HG02759 (cell line): ENCODE results near the gene PRKN.

Experiments
- ATAC-seq: cut with Tn5 transposase; IDR thresholded peaks from one replicate; pipeline ENCODE4 v1.9.1; 2021; ENCODE audit warnings: mild to moderate bottlenecking, moderate library complexity; ENCODE audit not compliant: unreplicated experiment

The PRKN gene

DNA sequence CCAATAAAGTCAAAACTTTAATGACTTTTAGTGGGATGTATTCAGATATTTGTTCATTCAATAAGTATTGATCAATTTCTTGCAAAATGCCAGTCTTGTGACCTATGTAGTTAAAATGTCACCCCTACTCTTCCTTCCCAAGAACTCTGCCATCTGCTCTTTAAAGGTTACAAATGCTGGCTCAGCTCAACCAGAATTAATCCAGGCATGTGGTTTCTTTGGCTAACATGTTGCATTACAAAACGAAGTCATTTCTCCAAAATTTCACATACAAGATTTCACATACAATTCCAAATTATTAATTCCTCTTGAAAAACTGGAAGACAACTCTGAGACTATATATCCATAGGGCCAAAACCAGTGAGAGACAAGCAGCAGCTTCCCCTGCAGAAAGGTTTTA is 395.7 kb downstream of the PRKN start:
- no peak for ATAC-seq

DNA sequence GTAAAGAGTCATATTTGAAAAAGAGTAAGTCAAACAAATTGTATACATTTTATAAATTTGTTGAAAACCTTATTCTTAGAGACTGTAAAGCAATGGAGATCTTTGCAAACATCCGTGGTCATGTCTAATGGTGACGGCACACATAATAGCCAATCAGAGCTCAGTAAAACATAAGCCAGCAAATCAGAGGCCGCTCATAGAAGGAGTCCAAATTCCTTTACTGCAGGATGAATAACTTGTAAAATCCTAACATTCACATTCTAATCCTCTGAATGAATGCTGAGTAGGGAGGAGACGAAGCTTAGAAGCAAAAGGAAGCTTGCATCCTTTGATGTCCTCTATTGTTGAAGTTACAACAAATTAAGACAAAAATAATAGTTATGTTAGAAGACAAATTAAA is 401.7 kb downstream of the PRKN start:
- no peak for ATAC-seq

DNA sequence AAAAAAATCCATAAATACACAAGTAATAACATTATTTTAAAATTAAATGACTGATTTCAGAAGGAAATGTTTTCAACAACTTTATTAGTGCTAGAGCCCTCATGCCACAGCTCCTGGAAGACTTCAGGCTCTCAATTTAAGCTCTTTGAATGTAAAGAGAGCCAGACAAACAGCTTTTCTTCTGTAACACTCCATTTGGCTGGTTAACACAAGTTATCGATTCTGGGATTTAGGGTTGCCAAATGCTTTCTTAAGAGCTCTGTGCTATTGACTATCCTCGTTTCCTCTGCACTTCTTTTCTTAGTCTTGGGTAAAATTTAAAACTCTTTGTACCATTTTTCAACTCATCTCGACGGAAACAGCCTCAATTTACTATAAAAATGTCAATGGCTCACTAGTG is 402.5 kb downstream of the PRKN start:
- ATAC-seq = no peak

DNA sequence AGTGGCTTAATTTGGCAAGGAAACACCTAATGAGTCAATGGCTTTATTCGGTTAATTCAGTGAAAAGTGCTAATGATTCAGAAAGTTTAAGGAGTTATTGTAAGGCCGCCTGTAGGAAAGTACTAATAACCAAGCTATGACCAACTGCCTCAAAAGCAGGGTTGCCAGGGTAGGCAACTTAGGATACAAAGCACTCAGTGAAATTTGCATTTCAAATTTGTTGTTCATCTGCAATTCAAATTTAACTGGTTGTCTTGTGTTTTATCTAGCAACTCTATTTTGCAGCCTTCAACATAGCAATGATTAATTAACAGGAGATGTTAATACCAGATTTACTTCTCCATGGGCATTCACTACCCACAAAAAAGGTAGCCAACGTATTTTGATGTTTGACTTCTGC is 412.3 kb downstream of the PRKN start:
- ATAC-seq = no peak

DNA sequence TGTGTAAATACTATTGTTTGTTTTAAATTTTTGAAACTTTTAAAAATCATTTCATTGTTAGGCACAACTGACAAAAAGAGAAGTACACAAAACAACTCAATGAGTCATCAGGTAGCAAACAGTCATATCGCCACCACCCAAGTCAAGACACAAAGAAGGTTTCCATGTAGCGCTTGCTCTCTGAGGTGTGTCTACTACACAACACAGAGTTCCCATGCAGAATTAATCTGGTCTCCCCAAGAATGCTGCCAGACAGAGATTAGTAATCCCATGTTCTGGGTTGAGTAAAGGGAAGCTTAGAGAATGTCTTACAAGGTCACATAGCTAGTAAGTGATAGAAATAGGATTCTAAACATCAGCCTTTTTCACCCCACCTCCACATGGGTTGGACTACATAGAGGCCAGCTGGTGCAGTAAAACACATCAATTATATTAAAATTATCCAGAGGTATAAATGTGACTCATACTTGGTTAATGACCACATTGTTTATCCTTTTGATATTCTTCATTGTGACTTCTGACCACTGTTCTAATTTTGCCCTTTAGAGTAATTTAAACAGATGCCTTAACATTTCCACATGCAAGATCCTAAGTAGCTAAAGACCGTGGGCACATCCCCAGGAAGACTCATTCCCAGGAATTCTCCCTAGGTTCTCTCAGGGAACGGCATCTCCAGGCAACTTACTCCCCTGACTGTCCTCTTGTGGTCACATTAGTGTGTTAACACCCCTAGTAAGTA is 413.5 kb downstream of the PRKN start:
- ATAC-seq = no peak

DNA sequence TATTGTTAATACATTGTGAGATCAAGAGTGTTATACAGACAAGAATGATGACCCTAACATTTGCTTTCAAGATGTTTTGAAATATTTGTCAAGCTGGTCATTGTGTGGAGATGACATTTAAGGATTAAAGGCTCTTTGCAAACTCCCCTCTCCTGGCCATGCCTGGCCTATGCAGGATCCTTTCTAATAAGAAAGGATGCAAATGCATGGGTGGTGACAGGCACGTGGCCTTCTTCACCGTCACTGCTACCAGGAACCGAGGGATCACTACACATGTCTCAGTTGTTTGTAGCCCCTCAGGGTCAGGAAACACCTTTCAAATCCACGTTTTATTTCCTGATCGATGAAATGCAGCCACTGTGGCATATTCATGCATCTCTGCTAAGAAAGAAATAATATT is 419.7 kb downstream of the PRKN start:
- ATAC-seq = no peak

DNA sequence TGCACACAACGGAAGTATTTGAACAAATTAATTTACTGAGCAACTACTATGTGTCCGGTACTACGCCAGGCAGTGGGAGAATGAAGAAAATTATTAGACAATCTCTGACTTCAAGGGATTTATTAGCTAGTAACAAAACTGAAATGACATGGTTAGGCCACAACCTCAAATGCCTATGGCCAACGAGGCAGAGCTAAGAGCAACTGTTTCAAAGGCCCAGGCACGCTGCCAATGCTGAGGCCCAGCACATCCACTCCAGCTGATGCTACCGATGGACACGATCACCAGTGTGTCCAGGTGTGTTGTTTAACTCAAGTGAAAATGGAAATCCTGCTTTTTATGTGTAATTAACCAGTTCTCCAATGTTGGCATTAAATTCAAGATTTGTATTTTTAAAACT is 420.9 kb downstream of the PRKN start:
- no peak for ATAC-seq

DNA sequence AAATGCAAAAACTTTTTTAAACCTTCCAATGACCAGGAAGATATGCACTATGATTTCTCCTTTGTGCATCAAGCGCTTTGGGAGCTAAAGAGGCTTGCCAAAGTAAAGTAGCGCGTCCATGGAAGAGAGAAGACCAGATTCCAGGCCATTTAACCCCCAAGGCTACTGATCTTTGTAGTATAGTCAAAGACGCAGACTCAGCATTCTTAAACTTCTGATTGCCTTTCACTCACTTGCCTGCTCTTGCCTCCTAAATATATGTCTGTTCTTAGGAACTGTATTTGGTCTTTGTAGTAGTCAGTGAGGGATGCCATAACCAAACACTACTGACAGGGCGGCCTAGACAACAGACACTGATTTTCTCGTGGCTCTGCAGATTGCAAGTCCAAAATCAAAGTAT is 426.4 kb downstream of the PRKN start:
- no peak for ATAC-seq

DNA sequence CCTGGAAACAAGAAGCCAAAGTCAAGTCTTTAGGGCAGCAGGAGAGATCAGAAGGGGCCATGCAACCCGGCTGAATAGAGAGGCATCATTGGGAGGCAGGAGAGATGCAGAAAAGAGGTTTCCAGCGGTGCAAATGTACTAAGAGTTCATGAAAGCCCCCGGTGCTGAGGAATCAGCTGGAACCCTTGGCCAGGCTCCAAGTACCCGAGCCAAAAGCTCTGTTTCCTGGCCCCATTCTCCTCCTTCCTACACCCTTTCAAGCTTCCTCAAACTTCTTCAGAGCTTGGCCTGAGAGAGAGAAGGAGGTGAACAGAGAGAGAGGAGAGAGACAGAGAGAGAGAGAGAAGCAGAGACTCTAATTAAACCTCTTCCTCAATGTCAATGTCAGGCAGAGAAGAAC is 433.5 kb downstream of the PRKN start:
- ATAC-seq = no peak

DNA sequence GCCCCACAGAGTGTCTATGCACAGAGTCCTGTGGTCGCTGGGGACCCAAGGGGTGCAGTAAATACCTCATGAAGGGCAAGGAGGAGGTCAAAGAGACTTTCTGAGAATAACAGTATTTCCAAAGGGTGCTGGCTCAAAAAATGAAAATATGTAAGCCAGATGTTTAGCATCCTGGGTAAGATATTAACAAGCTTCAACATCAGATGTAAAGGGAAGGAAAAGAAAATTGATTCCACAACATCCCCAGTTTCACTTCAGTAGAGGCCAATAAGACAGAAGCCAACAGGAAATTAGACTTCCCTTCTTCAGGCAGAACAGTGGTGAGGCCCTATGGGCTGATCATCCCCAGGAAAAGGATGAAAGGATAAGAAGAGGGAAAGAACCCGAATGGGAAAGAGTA is 434.7 kb downstream of the PRKN start:
- ATAC-seq = no peak

DNA sequence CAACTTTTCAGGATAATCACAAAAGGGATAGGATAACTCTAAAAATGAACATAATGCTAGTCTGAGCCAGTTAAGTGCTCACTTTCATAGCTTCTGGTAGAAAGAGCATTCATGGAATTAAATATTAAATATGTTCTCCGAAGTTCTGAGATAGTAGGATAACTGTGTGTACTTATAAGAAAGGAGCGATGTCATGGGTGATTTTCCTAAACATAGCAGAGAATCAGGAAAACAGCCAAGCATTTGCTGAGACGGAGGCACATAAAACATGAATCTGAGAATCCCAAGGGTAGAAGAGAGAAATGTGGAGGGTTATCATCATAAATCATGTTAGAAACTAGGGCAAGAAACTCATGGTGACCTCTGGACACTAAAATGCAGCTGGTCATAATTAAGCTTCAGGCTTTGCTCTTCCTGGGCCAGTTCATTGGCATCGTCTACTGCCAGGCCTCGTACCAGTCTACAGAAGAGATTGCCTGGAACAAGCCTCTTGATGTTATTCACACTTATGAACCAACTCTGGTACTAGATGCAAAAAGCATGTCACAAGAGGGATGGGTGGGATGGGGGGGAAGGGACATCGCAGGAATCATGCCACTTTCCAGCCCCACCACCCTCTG is 436.6 kb downstream of the PRKN start:
- no peak for ATAC-seq

DNA sequence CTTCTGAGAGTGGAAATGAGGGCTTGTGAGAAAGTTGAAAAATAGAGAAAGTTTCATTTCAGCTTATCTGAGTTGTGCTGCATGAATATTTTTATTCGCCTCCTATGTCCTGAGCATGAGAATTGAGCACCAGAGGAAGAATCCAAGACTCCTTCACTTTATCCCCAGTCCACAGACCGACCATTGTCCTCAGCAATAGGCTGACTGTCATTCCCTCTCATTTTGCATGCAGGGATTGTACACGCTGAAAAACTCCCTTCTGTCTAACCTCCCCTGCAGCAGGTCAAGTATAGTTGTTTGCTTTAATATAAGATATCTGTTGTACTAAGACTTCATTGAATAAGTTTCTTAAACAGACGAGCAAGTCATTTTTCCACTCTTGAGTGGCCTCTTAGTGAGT is 437.6 kb downstream of the PRKN start:
- no peak for ATAC-seq

DNA sequence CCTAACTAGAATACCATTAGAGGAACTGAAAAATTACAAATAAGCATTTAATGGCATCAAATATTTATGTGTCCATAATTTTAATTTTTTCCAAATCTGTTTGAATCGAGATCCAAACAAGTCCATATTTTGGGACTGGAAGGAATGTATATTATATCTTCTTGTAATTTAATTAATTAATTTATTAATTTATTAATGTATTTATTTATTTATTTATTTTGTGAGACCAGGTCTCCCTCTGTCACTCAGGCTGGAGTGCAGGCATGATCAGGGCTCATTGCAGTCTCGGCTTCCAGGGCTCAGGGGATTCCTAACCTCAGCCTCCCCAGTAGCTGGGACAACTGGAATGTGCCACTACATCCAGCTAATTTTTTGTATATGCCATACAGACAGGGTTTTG is 453.6 kb downstream of the PRKN start:
- ATAC-seq = no peak

DNA sequence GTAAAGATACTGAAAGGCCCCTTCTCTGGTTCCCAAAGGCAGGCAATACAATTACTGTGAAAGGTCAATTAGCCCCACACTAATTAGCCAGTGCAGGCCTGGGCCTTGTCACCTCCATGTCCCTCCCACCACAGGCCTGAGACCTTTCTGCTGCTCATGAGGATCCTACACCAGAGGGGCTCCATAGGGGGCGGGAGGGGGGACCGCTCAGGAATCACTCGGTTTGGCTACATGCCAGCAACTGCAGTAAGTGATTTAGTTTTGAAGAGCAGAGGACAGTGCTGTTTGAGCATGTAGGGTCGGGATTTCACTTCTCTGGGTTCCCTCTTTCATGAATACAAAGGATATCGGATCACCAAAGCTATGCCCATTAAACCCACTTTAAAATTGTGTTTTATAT is 455.6 kb downstream of the PRKN start:
- ATAC-seq = no peak

DNA sequence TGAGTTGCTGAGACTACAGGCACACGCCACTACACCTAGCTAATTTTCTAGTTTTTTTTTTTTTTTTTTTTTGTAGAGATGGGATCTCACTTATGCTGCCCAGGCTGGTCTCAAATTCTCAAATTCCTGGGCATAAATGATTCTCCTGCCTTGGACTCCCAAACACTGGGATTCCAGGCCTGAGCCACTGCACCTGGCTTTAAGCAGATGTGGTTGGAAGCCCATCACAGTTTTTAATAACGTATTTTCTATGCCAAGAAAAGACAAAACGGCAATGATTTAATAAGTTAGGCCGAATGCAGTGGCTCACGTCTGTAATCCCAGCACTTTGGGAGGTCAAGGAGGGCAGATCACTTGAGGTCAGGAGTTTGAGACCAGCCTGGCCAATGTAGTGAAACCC is 456.6 kb downstream of the PRKN start:
- ATAC-seq = no peak

DNA sequence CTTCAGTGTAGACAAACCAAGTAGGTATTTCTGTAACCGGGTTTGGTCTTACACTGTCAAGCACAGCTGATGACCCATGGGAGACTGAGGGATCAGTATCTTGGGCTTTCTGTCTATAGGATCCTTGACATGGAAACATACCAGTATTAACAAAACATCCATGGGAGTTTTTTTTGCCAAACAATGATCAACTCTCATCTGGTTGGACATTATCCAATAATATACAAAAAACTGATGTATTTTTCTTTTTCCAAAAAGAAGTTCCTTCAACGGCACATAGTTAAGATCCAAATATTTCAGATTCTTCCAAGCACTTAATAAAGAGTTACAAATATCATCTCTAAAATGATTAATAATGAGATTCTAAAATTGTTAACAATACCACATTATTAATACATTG is 459.9 kb downstream of the PRKN start:
- ATAC-seq = no peak

DNA sequence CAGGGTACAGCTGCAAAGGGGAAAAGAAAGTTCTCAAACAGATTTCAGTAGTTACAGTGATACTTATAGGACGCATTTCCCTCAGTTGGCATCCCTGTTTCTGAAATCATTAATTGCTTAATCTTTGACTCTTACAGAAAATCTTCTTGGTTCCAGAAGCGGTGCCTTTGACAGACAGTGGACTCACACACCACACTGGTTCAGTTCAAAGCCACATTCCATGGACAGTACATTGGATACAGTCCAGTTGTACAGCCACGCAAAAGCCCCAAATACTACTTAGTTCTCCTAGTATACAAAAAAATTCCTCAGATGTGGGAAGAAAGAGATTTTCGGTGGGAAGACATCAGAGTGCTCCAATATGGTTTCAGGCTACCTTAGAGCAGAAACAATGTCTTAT is 460.4 kb downstream of the PRKN start:
- no peak for ATAC-seq

DNA sequence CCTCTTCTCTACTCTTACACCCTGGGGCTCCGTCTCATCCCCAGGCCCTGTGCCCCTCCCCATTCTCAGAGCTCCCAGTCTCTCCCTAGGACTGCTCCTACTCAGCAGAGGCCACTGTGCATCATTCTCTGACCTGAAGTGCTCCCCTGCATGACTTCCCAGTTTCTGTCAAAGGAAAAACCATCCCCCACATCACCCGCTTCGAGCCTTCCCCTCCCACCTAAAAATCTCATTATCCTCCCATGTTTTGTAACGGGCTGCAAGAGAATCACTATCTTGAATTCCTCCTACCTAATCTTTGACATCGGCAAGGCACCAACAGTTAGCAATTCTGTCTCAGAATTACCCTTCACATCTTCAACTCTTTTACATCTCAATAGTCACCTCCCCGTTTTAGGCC is 463.0 kb downstream of the PRKN start:
- no peak for ATAC-seq

DNA sequence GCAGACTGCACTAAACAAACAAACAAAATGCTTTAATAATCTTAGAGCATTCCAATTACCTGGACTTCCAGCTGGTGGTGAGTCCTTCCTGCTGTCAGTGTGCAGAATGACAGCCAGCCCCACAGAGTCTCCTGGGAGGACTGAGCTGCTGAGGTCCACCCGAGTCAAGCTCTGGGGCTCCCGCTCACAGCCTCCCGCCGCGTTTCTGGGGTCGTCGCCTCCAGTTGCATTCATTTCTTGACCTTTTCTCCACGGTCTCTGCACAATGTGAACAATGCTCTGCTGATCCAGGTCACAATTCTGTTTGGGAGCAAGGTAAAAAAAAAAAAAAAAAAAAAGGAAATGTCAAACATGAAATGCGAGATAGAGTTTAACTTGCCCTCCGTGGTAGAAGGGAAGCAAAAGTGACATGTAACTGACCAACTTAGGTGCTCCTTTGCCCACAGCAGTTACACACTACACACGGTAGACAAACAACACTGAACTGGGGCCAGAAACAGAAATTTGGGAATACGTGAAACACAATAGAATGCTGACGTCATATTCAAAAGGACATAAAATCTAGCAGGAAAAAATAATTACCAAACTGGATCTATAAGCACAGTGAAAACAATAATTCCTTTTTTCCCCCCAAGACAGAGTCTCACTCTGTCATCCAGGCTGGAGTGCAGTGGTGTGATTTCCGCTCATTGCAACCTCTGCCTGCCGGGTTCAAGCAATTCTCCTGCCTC is 464.9 kb downstream of the PRKN start:
- no peak for ATAC-seq

DNA sequence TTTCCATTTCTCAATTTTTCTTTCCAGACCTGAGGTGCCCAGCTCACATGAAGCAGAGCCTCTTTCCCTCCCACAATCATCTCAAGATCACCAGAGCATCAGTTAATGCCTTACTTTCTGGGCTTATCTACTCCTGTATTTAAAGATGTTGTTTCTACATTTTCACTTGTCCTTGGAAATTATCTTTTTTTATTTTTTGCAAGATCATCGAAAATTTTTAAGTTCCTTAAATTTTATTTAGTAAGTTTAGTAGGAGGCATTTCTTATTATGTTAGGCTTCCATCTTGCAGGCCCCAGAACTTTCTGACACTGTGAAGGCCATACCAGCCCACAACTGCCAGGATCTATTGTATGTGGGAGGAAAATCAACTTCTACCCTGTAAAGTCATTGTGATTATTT is 466.0 kb downstream of the PRKN start:
- no peak for ATAC-seq

DNA sequence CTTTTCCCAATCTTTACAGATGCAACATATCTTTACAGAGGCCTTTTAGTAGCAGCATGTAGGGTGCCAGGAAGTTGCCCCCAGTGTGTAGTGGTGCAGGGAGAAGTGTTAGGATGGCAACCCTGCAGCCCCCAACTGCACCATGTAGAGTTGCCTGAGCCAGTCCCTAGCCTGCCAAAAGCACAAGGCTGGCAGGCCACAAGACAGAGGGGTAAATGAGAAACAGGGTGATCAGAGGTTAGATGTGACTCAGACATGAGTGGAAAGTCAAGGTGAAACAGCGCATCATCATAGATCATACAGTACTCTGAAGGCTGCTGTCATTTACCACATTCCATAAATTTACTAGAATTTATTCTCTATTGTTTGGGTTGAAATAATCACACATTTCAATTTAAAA is 467.5 kb downstream of the PRKN start:
- ATAC-seq = no peak

DNA sequence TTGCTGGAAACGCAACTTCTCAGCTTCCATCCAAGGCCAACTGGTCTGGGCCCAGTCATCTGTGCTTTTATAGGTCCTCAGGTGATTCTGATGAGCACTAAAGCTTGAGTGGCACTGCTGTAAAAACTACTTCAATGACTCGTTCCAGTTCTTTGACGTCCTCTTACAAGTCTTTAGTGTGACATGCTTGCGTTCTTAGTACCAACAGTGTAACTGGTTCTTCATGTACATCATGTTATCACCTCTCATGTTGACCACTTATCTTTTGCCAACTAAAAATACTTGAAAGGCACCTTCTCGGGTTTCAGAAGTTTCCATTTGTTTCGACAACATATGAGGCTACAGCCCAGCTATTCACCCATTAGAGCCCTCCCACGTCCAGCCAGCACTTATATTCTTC is 468.9 kb downstream of the PRKN start:
- ATAC-seq = no peak
